HG02870 (cell line): ENCODE measurements around the gene CAMTA2.

Experiments used
- ATAC-seq: cut with Tn5 transposase; IDR thresholded peaks from one replicate; pipeline ENCODE4 v1.9.1; 2021; ENCODE audit warnings: mild to moderate bottlenecking, moderate library complexity; ENCODE audit not compliant: unreplicated experiment

The CAMTA2 gene

DNA sequence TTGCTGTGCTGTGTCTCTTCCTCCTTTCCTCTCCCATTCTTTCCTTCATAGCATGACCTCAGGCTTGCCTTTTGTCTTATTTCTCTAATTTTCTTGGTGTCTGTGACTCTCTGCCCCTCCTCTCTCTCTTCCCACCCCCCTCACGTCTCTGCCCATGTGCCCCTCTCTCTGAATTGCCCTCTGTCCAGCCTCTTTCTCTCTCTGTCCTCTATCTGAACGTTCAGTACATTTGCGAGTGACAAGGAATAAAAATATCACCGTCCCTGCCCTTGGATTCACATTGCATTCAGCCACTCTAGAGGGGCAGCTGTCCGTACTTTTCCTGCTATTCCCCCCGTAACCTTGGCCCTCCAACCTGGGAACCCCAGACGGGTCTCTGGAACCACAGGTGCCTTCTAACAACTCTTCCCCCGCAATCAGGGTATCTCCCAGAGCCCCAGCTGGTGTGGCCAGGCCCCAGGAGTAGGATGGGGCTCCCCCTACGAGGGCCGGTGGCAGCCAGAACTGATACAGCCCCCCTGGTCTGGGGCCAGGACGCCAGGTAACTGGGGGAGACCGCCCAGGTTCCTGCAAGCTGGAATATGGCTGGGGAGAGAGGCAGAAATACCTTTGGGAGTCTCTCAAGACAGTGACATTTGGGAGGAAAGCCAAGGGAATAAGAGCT is 12.1 kb upstream of the CAMTA2 start:
- ATAC-seq, result no peak

DNA sequence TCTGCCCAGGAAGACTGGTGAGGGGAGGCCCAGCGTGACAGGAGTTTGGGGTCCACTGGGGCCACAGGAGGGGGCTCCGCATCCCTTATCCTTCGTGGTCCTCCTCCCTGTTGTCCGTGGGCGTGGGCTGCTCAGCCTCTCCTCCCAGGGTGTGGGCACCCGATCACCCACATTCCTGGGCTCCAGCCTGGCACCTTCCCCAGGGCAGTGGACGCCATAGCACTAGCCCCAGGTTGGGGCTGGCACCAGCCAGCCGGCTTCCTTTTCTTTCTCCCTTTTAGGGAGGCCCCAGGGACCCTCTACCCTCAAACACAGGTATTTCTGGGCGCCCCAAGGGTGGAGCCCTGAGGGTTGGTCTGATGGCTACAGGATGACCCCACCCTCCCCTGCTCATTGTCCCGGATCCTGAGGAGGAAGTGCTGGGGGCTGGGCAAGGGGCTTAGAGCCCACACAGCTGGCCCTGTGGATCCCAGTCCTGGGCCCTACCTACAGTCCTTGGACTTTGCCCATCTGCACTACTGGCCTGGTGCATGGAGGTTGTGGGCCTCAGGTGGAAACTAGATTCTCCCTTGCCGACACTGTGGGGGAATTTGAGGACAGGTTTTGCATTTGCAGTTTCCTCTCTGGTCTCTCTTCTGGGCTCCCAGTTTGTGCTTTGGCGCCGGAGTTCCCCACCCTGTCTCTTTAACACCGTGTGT is 11.4 kb upstream of the CAMTA2 start:
- ATAC-seq, result no peak

DNA sequence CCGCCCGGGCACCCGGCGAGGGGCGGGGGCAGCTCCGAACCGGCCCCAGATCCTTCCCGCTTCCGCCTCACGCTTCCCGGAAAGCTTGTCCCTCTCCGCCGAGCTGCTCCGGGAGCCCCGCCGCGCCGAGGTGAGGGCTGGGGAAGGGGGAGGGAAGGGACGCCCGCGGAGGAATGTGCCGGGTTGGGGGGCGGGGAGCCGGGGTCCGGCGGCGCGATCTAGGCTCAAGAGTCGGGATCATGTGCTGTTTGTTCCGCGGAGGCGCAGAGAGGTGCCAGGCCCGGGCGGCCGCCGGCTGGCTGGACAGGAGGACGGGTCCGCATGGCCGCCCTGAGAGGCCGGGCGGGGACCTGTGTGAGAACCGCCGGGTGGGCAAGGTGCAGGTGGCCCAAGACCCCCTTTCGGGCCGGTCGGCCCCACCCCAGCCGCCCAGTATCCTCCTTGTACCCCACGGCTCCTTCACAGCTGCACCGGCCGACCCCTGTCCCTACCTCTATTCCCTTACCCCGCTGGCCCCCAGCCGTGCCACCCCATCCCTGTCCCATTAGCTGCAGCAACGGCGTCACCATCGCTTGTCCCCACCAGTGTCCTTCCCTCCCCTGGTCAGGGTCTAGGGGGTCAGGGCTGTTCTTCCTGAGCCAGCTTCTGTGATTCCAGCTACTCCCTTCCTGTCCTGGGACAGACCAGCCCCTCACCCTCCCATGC is 10.7 kb upstream of the CAMTA2 start:
- ATAC-seq, result no peak

DNA sequence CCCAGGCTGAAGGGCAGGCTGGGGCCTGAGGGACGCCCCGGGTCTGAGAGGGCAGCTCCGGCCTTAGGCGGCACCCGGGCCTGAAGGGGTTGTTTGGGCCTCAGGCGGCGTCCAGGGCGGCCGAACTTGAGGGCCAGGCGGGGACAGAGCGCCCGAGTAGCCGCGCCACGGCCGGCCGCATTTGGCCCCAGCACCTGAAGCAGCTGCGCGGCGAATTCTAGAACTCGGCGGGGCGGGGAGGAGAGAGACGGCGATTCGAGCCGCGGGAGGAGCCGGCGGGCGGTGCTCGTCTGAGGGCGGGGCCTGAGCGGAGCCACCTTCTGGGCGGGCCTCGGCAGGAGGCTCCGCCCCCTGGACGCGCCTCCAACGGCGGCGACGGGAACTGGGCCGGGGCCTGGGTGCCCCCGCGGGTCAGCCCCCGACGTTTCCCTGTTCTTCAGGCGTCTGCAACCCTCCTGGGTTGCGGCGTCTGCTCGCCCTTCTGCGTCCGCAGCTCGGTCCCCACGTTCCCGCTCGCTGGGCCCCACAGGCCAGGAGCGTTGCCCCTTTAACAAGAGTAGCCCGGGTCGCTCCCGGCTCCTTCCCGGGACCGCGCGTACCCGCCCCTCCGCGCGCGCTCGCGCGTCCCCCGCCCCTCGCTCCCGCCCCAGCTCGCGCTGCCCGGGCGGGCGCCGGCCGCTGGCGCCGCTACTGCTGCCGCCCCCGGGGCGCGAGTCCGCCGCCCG is 10.0 kb upstream of the CAMTA2 start, which contains the start of the genes INCA1 and KIF1C:
Gene INCA1, minus strand, starts transcription at position 221 of the 725 bp plus-strand sequence. CDS start 3,085 bp downstream, outside the sequence.
Gene KIF1C, plus strand, starts transcription at position 649 of the 725 bp plus-strand sequence. CDS start 2,297 bp downstream, outside the sequence.
- peak; percentile 88 for ATAC-seq

DNA sequence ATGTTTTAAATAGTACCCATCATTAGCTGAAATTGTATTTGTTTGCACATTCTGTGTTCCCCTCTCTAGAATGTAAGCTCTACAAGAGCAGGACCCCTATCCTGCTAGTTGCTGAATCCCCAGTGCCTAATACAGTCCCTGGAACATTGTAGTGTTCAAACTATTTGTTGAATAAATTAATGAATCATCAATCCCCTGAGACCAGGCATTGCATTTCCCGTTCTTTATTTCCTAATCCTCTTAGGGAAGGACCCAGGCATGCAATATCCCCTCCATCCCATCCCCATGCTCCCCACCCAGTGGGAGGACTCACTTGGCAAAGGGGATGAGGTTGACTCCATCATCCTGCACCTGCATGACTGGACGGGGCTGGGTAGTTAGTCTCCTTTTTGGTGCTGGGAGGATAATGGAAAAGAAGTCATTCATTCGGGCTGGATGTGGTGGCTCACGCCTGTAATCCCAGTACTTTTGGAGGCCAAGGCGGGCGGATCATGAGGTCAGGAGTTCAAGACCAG is 6.7 kb upstream of the CAMTA2 start:
- no peak for ATAC-seq

DNA sequence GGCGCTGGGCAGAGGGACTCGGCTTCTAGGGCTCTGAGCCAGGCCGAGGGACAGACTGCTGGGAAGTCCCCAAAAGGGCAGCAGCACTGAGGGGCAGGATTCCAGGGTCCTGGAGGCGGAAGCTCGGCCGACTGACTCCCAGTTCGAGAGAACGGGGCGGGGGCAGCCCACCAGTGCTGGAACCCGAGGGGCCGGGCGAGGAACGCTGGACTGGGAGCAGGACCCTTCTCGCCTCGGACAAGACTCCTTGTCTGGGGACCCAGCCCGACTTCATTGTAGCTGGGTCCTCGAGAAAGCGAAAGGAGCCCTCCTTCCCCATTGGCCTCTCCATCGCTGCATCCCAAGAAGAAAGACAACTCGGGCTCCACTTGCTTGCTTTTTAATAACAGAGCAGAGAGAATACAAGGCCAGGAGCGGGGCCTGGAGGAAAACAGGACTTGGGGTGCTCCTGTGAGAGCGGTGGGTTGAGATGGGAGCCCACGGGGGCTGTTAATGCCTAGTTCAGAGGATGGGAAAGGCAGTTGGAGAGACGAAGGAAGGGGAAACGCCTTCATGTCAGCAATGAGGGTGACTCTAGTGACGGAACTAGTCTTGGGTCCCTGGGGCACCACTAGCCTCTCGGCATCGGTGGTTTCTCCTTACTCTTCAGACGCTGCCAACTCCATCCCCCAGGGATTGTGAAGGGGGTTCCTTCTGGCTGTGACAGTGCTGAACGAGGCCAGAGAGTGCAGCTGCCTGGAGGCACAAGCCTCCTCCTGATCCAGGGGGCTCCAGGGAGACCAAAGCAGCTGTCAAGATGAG is 492 bp upstream of the CAMTA2 start:
- ATAC-seq, result no peak

DNA sequence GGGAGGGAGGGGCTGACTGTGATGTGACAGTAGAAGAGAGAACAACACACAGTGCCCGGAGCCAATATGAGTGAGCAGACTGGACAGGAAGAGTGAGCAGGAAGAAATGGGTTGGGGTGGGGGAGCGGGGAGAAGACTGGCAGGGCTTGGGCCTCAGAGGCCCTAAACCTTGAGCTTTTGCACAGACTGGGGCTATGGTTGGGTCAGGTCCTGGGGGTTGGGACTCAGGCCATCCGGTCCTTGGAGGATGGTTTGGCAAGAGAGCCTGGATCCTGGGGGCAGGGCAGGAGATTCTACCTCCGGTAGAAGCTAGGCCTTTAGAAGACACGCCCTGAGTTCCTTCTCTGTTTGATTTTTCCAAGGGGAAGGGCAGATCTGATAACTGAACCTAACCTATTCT is 1.1 kb downstream of the CAMTA2 start:
- ATAC-seq, result no peak

DNA sequence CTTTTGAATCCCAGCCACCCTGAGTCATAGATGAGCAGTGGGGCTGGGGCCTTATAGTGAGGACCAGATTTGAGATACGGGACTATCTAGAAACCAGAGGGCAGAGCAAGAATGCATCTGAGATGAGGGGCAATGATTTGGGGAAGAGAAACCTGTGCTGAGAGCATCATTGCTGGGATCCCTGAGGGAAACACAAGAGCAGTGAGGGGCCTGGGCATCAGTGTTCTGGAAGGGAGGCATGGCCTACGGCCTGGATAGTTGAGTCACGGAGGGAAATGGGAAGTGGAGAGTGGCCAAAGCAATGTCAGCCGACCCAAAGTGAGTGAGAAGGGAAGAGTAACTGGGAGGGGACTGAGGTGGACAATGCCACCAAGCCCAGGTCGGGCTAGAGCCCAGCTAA is 5.2 kb downstream of the CAMTA2 start:
- ATAC-seq, result no peak

DNA sequence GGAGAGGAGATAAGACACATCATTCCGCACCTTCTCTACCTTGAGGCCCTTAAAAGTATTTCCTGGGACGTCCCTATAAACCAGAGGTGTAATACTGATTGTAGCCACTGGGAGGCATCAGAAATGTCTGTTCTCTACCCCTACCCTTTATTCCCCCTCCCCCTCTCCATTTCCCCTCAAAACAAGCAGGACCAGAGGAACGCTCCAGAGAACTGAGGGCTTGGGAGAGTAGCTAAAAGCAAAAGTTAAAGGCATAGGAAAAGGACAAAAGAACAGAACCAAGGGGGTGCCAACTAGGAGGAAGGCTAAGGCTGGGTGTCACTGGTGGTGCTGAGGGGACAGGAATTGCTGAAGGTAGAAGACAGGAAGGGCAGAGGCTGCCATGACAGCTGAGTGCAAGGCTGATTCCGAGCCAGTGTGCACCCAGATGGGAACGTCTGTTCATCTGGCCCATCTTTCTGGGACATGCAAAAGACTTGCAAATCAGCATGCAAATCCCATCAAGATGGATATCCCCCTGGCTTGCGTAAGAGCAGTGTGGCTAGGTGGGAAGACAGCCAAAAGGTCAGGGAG is 6.7 kb downstream of the CAMTA2 start:
- no peak for ATAC-seq

DNA sequence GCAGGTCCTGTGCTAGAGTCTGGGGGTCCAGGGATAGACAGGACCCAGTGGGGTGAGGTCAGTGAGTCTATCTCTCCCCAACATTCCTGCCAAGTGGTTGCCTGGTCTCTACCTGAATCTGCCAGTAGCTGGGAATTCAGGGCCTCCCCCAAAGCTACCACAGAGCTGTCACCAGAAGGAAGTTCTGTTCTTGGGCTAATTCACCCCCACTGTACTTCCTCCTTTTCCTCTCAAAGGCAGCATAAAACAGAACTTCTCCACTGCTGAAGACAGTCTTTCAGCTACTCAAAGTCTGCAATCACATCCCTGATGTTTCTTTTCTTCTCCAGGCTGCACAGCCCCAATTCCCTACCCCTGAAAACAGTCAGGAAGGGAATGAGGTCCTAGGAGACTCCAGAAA is 8.7 kb downstream of the CAMTA2 start:
- no peak for ATAC-seq

DNA sequence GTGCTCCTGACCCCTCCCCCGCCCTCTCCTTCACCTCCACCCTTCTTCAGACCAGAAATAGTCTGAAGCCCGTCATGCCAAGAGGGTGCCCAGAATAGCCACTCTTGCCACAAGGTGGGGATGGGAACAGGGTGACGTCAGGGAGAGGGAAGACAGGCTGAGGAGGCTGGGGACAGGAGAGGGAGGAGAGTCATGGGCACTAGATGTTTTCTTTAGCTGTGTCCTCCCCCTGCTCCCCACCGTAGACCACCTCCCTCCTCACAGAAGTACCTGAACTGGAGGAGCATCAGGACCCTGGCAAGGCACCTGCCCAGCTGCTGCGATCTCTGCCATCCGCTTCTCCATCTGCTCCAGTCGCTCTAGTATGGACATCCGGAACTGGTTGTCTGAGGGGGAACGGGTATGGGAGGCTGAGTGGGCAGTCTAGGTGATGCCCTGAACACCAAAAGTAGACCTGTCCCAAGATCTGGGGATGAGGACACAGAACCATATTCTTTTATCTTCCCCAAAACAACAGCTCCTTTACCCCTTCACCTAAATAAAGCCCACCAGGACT is 13.3 kb downstream of the CAMTA2 start:
- no peak for ATAC-seq

DNA sequence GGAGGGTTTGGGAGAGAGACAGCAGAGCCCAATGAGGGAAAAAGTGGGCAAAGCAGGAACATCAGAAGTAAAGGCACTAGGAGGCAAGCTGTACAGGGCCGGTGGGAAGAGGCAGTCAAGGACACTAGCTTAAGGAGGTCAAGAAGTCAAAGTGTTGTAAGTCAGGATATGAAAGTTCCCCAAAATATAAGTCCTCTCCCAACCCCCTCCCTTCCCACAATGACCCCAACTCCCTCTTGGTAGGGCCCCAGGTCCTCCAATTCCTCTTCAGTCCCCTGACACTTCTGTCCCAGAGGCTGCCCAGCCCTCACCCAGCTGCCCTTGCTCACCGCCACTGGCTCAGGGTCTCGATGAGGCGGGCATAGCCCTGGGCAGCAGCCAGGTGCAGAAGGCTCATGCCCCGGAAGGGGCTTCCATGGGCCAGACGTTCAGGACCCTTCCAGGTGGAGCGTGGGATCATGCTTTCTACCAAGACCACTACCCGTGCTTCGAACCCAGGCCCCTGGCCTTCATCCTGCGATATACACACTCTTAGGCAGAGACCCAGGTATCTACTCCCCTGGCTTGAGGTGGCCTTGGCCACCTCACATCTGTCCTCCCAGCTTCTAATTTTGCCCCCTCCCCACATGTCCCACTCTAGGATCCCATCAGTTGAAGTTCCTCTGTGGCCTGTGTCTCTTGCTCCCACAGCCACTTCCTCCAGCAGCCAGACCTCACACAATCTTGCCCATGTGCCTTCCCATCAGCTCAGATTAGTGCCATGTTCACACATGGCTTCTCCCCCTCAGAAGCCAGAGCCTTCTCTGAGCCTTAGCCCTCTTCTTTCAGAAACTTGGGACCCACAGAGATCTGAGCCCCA is 14.0 kb downstream of the CAMTA2 start:
- ATAC-seq, result no peak

DNA sequence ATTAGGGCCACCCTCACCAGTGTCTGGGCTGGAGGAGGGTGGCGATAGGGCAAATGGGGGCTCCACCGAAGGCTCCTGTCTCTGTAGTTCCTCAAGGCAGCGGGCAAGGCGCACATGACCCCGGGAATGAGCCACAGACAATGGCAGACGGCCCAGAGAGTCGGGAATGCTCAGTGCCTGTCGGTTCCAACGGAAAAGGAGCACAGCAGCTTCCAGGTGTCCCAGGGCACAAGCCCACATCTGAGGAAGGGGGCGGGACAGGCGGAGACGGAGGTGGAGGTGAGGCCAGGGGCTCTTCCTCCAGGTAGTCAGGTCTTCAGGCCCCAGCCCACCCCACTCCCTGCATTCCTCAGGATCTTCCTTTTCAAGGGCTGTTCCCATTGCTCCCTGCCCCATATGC is 14.7 kb downstream of the CAMTA2 start:
- no peak for ATAC-seq

DNA sequence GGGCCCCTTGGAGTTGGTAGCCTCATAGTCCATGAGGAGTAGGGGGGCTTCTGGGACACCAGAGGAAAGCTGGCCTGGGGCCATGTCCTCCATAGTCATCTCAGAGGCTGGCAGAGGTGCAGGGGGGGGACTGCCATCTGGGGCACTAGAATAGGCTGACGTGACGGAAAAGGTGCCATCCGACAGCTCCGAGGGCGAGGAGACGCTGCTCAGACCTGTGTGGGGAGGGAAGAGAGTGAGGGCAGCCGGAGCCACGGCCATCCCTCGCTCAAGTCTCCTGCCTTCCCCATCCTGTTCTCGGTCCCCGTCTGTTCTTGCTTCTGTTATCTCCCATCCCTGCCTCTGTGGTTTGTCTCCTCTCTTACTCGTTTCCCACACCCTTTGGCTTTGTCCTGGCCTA is 15.2 kb downstream of the CAMTA2 start:
- no peak for ATAC-seq

DNA sequence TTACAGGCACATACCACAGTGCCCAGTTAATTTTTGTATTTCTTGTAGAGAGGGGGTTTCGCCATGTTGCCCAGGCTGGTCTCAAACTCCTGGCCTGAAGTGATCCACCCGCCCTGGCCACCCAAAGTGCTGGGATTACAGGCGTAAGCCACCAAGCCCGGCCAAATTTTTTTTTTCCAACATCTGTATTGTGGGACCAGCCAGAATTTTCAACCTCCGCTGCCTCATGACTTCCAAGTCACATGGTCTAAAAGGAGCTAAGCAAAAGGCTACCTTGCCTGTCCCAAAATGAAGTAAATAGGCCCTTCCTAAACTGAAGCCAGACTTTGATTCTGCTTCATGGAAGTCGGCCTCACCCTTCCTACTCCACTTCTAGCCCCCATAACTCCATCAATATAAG is 15.6 kb downstream of the CAMTA2 start:
- no peak for ATAC-seq

DNA sequence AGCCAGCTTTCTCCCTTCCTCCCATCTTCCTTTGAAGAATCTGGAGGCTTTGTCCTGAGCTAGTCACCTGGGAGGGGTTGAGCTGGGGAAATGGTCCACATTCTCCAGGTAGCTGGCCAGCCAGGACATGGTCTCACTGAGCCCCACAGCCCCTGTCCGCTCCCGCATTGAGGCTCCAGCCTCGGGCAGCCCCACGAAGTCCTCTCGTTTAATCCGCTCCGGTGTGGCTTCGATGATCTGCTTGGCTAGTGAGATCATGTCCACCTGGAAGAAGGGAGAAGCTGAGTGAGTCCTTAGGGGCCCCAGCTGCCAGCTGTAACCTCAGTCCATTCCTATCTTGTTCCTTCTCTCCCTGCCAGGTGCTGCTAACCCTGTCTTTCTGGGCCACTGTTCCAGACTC is 17.2 kb downstream of the CAMTA2 start:
- ATAC-seq, result no peak

DNA sequence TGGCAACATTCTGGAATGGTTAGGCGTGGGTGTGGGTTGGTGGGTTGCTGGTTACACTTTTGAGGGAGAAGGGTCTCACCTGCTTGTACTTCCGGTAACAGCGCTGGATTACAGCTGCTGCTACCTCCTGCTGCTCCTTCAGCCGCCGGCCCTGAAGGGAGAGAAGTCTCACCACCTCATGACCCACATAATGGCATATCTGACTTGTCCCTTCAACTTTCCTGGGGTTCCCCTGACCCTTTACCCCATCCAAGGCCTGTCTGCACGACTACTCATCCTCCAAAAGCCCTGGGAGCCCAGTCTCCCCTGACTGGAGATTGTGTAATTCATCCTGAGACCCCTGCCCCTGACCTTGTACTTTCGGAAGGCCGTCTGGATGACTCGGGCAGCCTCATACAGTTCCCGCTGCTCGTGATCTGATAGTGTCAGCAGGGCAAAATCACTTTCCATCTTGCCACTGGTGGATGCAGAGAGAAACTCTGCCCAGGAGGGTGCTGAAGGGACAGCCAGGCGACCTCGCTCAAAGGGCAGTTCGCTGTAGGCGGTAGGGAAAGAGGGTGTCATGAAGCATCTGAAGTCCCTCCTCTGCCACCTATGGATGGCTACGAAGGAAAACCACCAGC is 17.8 kb downstream of the CAMTA2 start:
- ATAC-seq, result no peak

DNA sequence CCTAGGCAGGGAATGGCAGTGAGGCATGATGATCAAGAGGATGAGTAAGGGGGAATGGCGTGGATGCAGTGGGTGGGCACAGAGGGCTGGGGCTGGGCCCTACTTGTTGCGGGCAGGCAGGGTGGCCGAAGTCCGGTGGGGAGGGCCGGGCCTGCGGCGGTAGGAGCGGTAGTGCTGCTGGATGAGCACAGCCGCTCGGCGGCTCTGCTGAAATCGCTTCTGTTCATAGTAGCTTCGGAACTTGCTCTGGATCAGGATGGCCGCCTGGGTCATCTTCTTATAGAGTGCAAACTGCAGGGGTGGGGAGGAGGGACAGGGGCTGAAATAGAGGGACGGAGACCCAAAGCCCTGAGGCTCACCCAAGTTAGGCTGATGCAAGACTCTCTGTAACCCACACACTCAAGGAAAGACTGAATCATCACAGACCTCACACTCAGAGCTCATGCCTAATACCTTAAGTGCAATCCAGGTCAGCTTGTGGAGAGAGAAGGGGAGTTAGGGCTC is 18.4 kb downstream of the CAMTA2 start:
- ATAC-seq, result no peak
